IgD-negative memory B cell (primary cell): ENCODE data around the gene SLC25A45. TPM values are rescaled to one million over a fixed set of nuclear protein-coding genes. Genes with fewer than 3 reads are reported as not detected.

Experiments used
- H3K27ac Mint-ChIP-seq, 3 donors: one replicate each; pipeline ENCODE4 v1.8.0; 2020 to 2022; ENCODE audit warnings: mild to moderate bottlenecking in 3 of 3, mixed read lengths in 3 of 3, moderate library complexity in 1 of 3
- H3K27me3 Mint-ChIP-seq: one replicate; pipeline ENCODE4 v1.8.0; 2021; ENCODE audit warnings: mixed read lengths
- H3K36me3 Mint-ChIP-seq: one replicate; pipeline ENCODE4 v1.8.0; 2020; ENCODE audit warnings: mild to moderate bottlenecking, mixed read lengths
- H3K4me1 Mint-ChIP-seq, 3 donors: one replicate each; pipeline ENCODE4 v1.8.0; 2020 to 2022; ENCODE audit warnings: mixed read lengths in 3 of 3, mild to moderate bottlenecking in 1 of 3
- H3K4me3 Mint-ChIP-seq, 4 donors: one replicate each; pipeline ENCODE4 v1.8.0; 2020 to 2022; ENCODE audit warnings: mild to moderate bottlenecking in 4 of 4, mixed read lengths in 4 of 4, moderate library complexity in 3 of 4
- H3K9me3 Mint-ChIP-seq, 3 donors: one replicate each; pipeline ENCODE4 v1.8.0; 2020 to 2021; ENCODE audit warnings: mixed read lengths in 3 of 3, mild to moderate bottlenecking in 1 of 3
- polyA plus RNA-seq: library from polyadenylated mRNA; unstranded; fragments of 300-500 nt; fragmentation: Illumina TruSeq; gene quantifications from one replicate; pipeline ENCODE4 v1.2.3, GENCODE V29; 2021

Gene SLC25A45
- polyA plus RNA-seq, 1 donor from 2014 or later, result 17.8 TPM

- H3K36me3 Mint-ChIP-seq, result no peaks in the 10 kb centered on the region
- H3K4me1 Mint-ChIP-seq, result peaks cover 10 to 11% (median 10%) of the 10 kb centered on the region in 3 donors
- no peaks in the 10 kb centered on the region for H3K9me3 Mint-ChIP-seq
- no peak overlapping the region for H3K4me3 Mint-ChIP-seq
- no peak overlapping the region for H3K27ac Mint-ChIP-seq
- H3K27me3 Mint-ChIP-seq, result peaks cover 3% of the 10 kb centered on the region
These were observed 55.4 kb downstream of the SLC25A45 start for GRCh38 chr11:65327021-65327420.

- no peak overlapping the region for H3K27ac Mint-ChIP-seq
These were observed 57.0 kb downstream of the SLC25A45 start for GRCh38 chr11:65325435-65325834.

More at GRCh38 chr11:65325435-65325834, 57.0 kb downstream of the SLC25A45 start:
- Mint-ChIP-seq H3K4me3 (peak overlapping the region in 1 of 4 donors; percentile 60), H3K27me3 (peaks cover 3% of the 10 kb centered on the region), H3K4me1 (peaks cover 10 to 11% (median 10%) of the 10 kb centered on the region in 3 donors), H3K36me3 (no peaks in the 10 kb centered on the region), H3K9me3 (no peaks in the 10 kb centered on the region)

Other genes with a start within 250 kb of the SLC25A45 start
- gene SYVN1, start 248.1 kb downstream of the SLC25A45 start, polyA plus RNA-seq, result 61.2 TPM
- gene SPDYC, start 212.4 kb downstream of the SLC25A45 start, polyA plus RNA-seq, result not detected
- 113 TPM for gene CAPN1, start 200.7 kb downstream of the SLC25A45 start, polyA plus RNA-seq
- 13.0 TPM for gene POLA2, start 120.7 kb downstream of the SLC25A45 start, polyA plus RNA-seq
- gene CDC42EP2, start 67.8 kb downstream of the SLC25A45 start, polyA plus RNA-seq, result not detected
- gene DPF2, start 48.8 kb downstream of the SLC25A45 start, polyA plus RNA-seq, result 77.7 TPM
- gene TIGD3, start 27.9 kb downstream of the SLC25A45 start, polyA plus RNA-seq, result 2.3 TPM
- gene FRMD8, start 4.0 kb upstream of the SLC25A45 start, polyA plus RNA-seq, result 54.2 TPM
- 1.2 TPM for gene NEAT1, start 40.2 kb upstream of the SLC25A45 start, polyA plus RNA-seq
- gene MALAT1, start 116.4 kb upstream of the SLC25A45 start, polyA plus RNA-seq, result 3,054 TPM
- gene SCYL1, start 142.4 kb upstream of the SLC25A45 start, polyA plus RNA-seq, result 34.0 TPM
- 37.4 TPM for gene LTBP3, start 175.7 kb upstream of the SLC25A45 start, polyA plus RNA-seq
- gene ZNRD2, start 187.8 kb upstream of the SLC25A45 start, polyA plus RNA-seq, result 86.4 TPM
- 49.0 TPM for gene FAM89B, start 189.9 kb upstream of the SLC25A45 start, polyA plus RNA-seq
- 16.1 TPM for gene EHBP1L1, start 193.4 kb upstream of the SLC25A45 start, polyA plus RNA-seq
- not detected for gene KCNK7, start 213.2 kb upstream of the SLC25A45 start, polyA plus RNA-seq
- gene MAP3K11, start 231.6 kb upstream of the SLC25A45 start, polyA plus RNA-seq, result 26.5 TPM
- gene PCNX3, start 233.1 kb upstream of the SLC25A45 start, polyA plus RNA-seq, result 6.8 TPM